Prostate gland (tissue), 2 donors: Measurements from ENCODE around the gene PTPA. TPM values are rescaled to one million over a fixed set of nuclear protein-coding genes. Genes with fewer than 3 reads are reported as not detected.

Experiments used
- DNase-seq: peaks from one replicate; pipeline ENCODE4 v3.0.0-alpha.2; 2019; ENCODE audit warnings: low spot score
- H3K27ac ChIP-seq, 2 donors: fragments of 200-600 bp; sonication (generic); 2 replicates each; pipeline ENCODE4 v1.5.1; 2017 to 2019
- H3K27me3 ChIP-seq: fragments of 200-600 bp; sonication (generic); replicated peaks from 2 replicates; pipeline ENCODE4 v1.5.1; 2019; ENCODE audit not compliant: insufficient read depth
- H3K36me3 ChIP-seq, 2 donors: fragments of 200-600 bp; sonication (generic); 1 replicate in 1 of 2; 2 replicates in 1 of 2; pipeline versions ENCODE4 v1.5.1 to v1.8.1; 2017 to 2019
- H3K4me1 ChIP-seq: fragments of 200-600 bp; sonication (generic); replicated peaks from 2 replicates; pipeline ENCODE4 v1.5.1; 2019
- H3K4me3 ChIP-seq, 2 donors: fragments of 200-600 bp; sonication (generic); 2 replicates each; pipeline ENCODE4 v1.5.1; 2017 to 2019
- H3K9me3 ChIP-seq: fragments of 200-600 bp; sonication (generic); 2 replicates; pipeline ENCODE4 v1.5.1; 2017
- CTCF ChIP-seq, 4 experiments: fragments of 200-600 bp in 2 of 4; fragments of 450-650 bp in 2 of 4; sonication (generic) in 2 of 4; IDR thresholded peaks; 1 replicate in 3 of 4; 2 replicates in 1 of 4; pipeline ENCODE4 v1.5.1; 2016 to 2019; ENCODE audit warnings: antibody characterized with exemption in 4 of 4, mild to moderate bottlenecking in 2 of 4, moderate library complexity in 2 of 4
- POLR2A ChIP-seq: fragments of 450-650 bp; IDR thresholded peaks from one replicate; pipeline ENCODE4 v1.6.1; 2016; ENCODE audit warnings: antibody characterized with exemption, mild to moderate bottlenecking
- POLR2AphosphoS5 ChIP-seq: sonication (generic); formaldehyde crosslinking; IDR thresholded peaks from one replicate; pipeline ENCODE4 v1.6.1; 2017; ENCODE audit warnings: antibody characterized with exemption
- WGBS: methylation state at CpG from one replicate; pipeline ENCODE4 v1.1.5; 2018; 5-methylcytosine and 5-hydroxymethylcytosine counted together
- intact Hi-C: fragments of 100-400 bp; cut with DNase I; formaldehyde crosslinking; loops from one replicate; pipeline ENCODE4 v1.14.2; 2022
- total RNA-seq, 2 donors: library from RNA; depleted of rRNA; stranded (reverse); fragments of >200 nt; gene quantifications; one replicate each; pipeline ENCODE4 v1.1.0, GENCODE V29; 2016

PTPA gene
- total RNA-seq, 2 donors from 2014 or later: 165 to 173 TPM

- Histone ChIP-seq H3K4me1 (no peaks in the 10 kb centered on the region), H3K36me3 (peaks cover 5 to 7% of the 10 kb centered on the region in 2 donors), H3K27ac (no peak overlapping the region), H3K4me3 (no peak overlapping the region), H3K27me3 (no peaks in the 10 kb centered on the region), H3K9me3 (no peaks in the 10 kb centered on the region)
- no peak for DNase-seq
- TF ChIP-seq POLR2A (no peak), POLR2AphosphoS5 (no peak), CTCF (IDR thresholded peaks at IDR 0.05) (no peak)
- 90% methylated on average over 11 of the region's 11 CpGs for WGBS
- intact Hi-C loops: no loop called here
Measured at GRCh38 chr9:129098328-129098727, 12.9 kb upstream of the PTPA start.

GRCh38 chr9:129100383-129101169 lies 10.6 kb upstream of the PTPA start:
- WGBS: 69% methylated on average over 28 of the region's 28 CpGs
- H3K36me3 ChIP-seq: peaks cover 5% of the 10 kb centered on the region in 2 donors
- intact Hi-C loops: no loop called here

GRCh38 chr9:129101279-129101678 lies 9.9 kb upstream of the PTPA start:
- intact Hi-C loops: no loop called here
- Histone ChIP-seq H3K9me3 (no peaks in the 10 kb centered on the region), H3K36me3 (peaks cover 2 to 5% of the 10 kb centered on the region in 2 donors), H3K27me3 (no peaks in the 10 kb centered on the region), H3K4me3 (no peak overlapping the region), H3K27ac (no peak overlapping the region), H3K4me1 (no peaks in the 10 kb centered on the region)
- 89% methylated on average over 7 of the region's 7 CpGs for WGBS
- DNase-seq: no peak
- TF ChIP-seq POLR2A (no peak), POLR2AphosphoS5 (no peak), CTCF (IDR thresholded peaks at IDR 0.05) (no peak)

More at GRCh38 chr9:129100383-129101169, 10.6 kb upstream of the PTPA start:
- H3K27me3 ChIP-seq: no peaks in the 10 kb centered on the region
- no peaks in the 10 kb centered on the region for H3K4me1 ChIP-seq
- no peaks in the 10 kb centered on the region for H3K9me3 ChIP-seq
- TF ChIP-seq POLR2A (no peak), POLR2AphosphoS5 (no peak), CTCF (IDR thresholded peaks at IDR 0.05) (no peak)
- no peak overlapping the region for H3K27ac ChIP-seq
- no peak overlapping the region for H3K4me3 ChIP-seq
- no peak for DNase-seq

- DNase-seq: no peak
- no peaks in the 10 kb centered on the region for H3K4me1 ChIP-seq
- no peaks in the 10 kb centered on the region for H3K27me3 ChIP-seq
- H3K4me3 ChIP-seq: no peak overlapping the region
- TF ChIP-seq POLR2A (no peak), POLR2AphosphoS5 (no peak), CTCF (IDR thresholded peaks at IDR 0.05) (no peak)
- no peaks in the 10 kb centered on the region for H3K9me3 ChIP-seq
- intact Hi-C loops: no loop called here
- peaks cover 0 to 5% of the 10 kb centered on the region in 2 donors for H3K36me3 ChIP-seq
- no peak overlapping the region for H3K27ac ChIP-seq
- 87% methylated on average over 13 of the region's 13 CpGs for WGBS
Measured at GRCh38 chr9:129102095-129102525, 9.1 kb upstream of the PTPA start.
